ENCODE data around the gene DEGS1. TPM values are rescaled to one million over a fixed set of nuclear protein-coding genes. Genes with fewer than 3 reads are reported as not detected.

The DEGS1 gene
- total and polyA plus RNA-seq, 12 donors: 24.5 to 77.4 (median 48.2) TPM

DNA sequence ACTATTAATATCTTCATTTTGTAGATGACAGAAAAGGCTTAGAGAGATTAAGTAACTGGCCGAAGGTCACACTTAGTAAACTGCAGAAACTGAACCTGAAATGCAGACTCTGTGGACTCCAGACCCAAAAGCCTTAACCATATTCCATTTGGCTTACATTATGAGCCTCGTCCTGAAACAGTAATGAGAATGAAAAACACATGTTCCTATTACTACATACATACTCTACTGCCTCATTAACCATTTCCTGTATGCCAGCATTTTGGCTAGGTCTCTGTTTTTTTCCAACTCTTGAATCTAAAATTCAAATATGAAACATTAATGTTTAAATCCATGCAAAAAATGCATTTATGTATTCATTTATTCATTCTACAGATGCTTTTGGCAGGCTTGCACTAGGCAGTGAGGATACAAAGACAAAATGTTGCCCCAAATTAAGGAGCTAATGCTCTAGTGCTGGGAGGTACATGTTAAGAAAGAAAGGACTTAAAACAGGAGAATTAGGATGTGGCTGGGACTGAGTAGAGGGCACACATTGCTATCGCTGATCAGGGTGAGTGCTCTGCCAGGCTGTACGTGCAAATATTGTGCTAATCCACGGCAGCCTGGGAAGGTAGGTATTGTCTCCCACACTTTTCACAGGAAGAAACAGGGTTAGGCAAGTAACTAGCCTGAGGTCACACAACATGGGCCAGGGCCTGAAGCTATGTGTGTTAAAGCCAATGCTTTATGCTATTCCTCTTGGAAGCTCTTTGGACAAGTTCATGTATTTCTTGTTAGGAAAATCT, 14.0 kb downstream of the DEGS1 start:
- no peak for TF ChIP-seq POLR2A (IDR thresholded peaks at IDR 0.05)
- TF ChIP-seq, protein P1, sequence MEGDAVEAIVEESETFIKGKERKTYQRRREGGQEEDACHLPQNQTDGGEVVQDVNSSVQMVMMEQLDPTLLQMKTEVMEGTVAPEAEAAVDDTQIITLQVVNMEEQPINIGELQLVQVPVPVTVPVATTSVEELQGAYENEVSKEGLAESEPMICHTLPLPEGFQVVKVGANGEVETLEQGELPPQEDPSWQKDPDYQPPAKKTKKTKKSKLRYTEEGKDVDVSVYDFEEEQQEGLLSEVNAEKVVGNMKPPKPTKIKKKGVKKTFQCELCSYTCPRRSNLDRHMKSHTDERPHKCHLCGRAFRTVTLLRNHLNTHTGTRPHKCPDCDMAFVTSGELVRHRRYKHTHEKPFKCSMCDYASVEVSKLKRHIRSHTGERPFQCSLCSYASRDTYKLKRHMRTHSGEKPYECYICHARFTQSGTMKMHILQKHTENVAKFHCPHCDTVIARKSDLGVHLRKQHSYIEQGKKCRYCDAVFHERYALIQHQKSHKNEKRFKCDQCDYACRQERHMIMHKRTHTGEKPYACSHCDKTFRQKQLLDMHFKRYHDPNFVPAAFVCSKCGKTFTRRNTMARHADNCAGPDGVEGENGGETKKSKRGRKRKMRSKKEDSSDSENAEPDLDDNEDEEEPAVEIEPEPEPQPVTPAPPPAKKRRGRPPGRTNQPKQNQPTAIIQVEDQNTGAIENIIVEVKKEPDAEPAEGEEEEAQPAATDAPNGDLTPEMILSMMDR (IDR thresholded peaks at IDR 0.05): no peak
- Histone ChIP-seq H3K4me1 (replicated peaks in 1 of 2) (peaks cover 5 to 12% of the 10 kb centered on the region in 2 donors), H3K4me3 (no peak overlapping the region), H3K27ac (no peak overlapping the region), H3K27me3 (no peaks in the 10 kb centered on the region), H3K9me3 (replicated peaks in 1 of 3) (no peaks in the 10 kb centered on the region), H3K36me3 (replicated peaks in 1 of 2) (peaks cover 0 to 22% of the 10 kb centered on the region in 2 donors)
- DNase-seq: no peak
- intact Hi-C loops (cut with DNase I): no loop called here
- WGBS, 4 donors: 65 to 68% (median 67%) methylated on average over 5 of the region's 5 CpGs

- Histone ChIP-seq H3K27me3 (no peaks in the 10 kb centered on the region), H3K36me3 (replicated peaks in 1 of 2) (peaks cover 0 to 7% of the 10 kb centered on the region in 2 donors), H3K27ac (no peak overlapping the region), H3K4me3 (no peak overlapping the region), H3K9me3 (replicated peaks in 1 of 3) (no peaks in the 10 kb centered on the region), H3K4me1 (replicated peaks in 1 of 2) (peaks cover 5 to 14% of the 10 kb centered on the region in 2 donors)
- 88 to 95% (median 93%) methylated on average over 3 to 4 of the region's 4 CpGs for WGBS, 4 donors
- intact Hi-C loops (cut with DNase I): no loop called here
- DNase-seq: no peak
- TF ChIP-seq POLR2A (IDR thresholded peaks at IDR 0.05): no peak
- TF ChIP-seq, protein P1 (IDR thresholded peaks at IDR 0.05): no peak
Measured at GRCh38 chr1:224198572-224198971, 15.5 kb downstream of the DEGS1 start.

DNA sequence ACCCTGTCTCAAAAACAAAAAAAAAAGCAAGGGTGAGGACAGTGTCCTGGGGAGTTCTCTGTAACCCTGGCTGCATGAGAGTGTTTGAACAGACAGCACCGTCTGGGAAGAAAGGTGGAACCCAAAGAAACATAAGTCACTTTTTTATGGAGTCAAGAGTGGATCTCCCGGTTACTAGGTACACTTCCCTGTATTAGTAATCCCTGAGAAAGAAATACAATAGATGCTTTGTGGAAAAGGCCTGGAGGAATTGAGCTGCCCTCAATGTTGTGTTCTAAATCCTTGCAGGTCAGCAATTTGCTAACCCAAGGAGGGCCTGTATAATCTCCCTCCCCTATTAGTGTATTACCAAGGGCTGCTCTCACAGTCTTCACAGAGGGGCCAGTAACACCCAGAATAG, 16.6 kb downstream of the DEGS1 start:
- Histone ChIP-seq H3K36me3 (replicated peaks in 1 of 2) (no peaks in the 10 kb centered on the region), H3K27ac (no peak overlapping the region), H3K4me3 (no peak overlapping the region), H3K27me3 (no peaks in the 10 kb centered on the region), H3K9me3 (replicated peaks in 1 of 3) (no peaks in the 10 kb centered on the region), H3K4me1 (replicated peaks in 1 of 2) (peaks cover 7 to 23% of the 10 kb centered on the region in 2 donors)
- whole genome bisulfite sequencing, 4 donors: 83 to 93% (median 86%) methylated on average over 2 of the region's 2 CpGs
- intact Hi-C loops (cut with DNase I): no loop called here
- TF ChIP-seq, protein P1 (IDR thresholded peaks at IDR 0.05): no peak
- TF ChIP-seq POLR2A (IDR thresholded peaks at IDR 0.05): no peak
- DNase-seq: no peak

GRCh38 chr1:224201383-224201782, 18.3 kb downstream of the DEGS1 start:
- intact Hi-C loops (cut with DNase I): no loop called here
- TF ChIP-seq, protein P1 (IDR thresholded peaks at IDR 0.05): no peak
- no peak overlapping the region for H3K4me3 ChIP-seq
- no peak for DNase-seq
- no peaks in the 10 kb centered on the region for H3K27me3 ChIP-seq
- no peak overlapping the region for H3K27ac ChIP-seq
- 84 to 89% (median 86%) methylated on average over 5 of the region's 5 CpGs for WGBS, 4 donors
- no peaks in the 10 kb centered on the region for H3K36me3 ChIP-seq (replicated peaks in 1 of 2)
- peaks cover 3 to 23% of the 10 kb centered on the region in 2 donors for H3K4me1 ChIP-seq (replicated peaks in 1 of 2)
- H3K9me3 ChIP-seq (replicated peaks in 1 of 3): no peaks in the 10 kb centered on the region
